Uterus (tissue), 4 donors: ENCODE measurements around the gene ROCK2. TPM values are rescaled to one million over a fixed set of nuclear protein-coding genes. Genes with fewer than 3 reads are reported as not detected.

ENCODE experiments used
- DNase-seq, 2 donors: peaks; one replicate each; pipeline ENCODE4 v3.0.0-alpha.2; 2019 to 2020
- H3K27ac ChIP-seq, 2 donors: fragments of 200-600 bp; sonication (generic); 1 replicate in 1 of 2; 2 replicates in 1 of 2; pipeline ENCODE4 v1.5.1; 2016 to 2018
- H3K27me3 ChIP-seq, 2 donors: fragments of 200-600 bp; sonication (generic); one replicate each; pipeline ENCODE4 v1.5.1; 2018 to 2019; ENCODE audit warnings: control low read depth in 1 of 2
- H3K36me3 ChIP-seq, 2 donors: fragments of 200-600 bp; sonication (generic); one replicate each; pipeline ENCODE4 v1.5.1; 2019; ENCODE audit warnings: control low read depth in 1 of 2
- H3K4me1 ChIP-seq, 2 donors: fragments of 200-600 bp; sonication (generic); one replicate each; pipeline ENCODE4 v1.5.1; 2018 to 2019; ENCODE audit warnings: control low read depth in 1 of 2
- H3K4me3 ChIP-seq, 2 donors: fragments of 200-600 bp; sonication (generic); 1 replicate in 1 of 2; 2 replicates in 1 of 2; pipeline ENCODE4 v1.5.1; 2018 to 2019; ENCODE audit warnings: mild to moderate bottlenecking in 1 of 2
- H3K9me3 ChIP-seq, 2 donors: fragments of 200-600 bp; sonication (generic); one replicate each; pipeline ENCODE4 v1.5.1; 2019; ENCODE audit warnings: control low read depth in 1 of 2
- POLR2A ChIP-seq, 2 donors: fragments of 450-650 bp; IDR thresholded peaks; one replicate each; pipeline ENCODE4 v1.6.1; 2016; ENCODE audit warnings: antibody characterized with exemption in 2 of 2, mild to moderate bottlenecking in 1 of 2, moderate library complexity in 1 of 2
- intact Hi-C: fragments of 100-400 bp; cut with DNase I; formaldehyde crosslinking; loops from one replicate; pipeline ENCODE4 v1.15.1; 2023; ENCODE audit warnings: low total_unique reads
- total RNA-seq, 4 donors: library from RNA; depleted of rRNA in 3 of 4; stranded (reverse); fragments of >200 nt in 3 of 4; gene quantifications; one replicate each; pipeline versions ENCODE4 v1.1.0 to v1.2.4, GENCODE V29; 2014 to 2023
- TF ChIP-seq, protein P1 (sequence below), 4 experiments: fragments of 200-600 bp in 2 of 4; fragments of 450-650 bp in 2 of 4; sonication (generic) in 2 of 4; IDR thresholded peaks; one replicate each; pipeline ENCODE4 v1.5.1; 2016 to 2019; ENCODE audit warnings: antibody characterized with exemption in 4 of 4, mild to moderate bottlenecking in 2 of 4, moderate library complexity in 1 of 4
- donor health status: DM: yes; HTN: yes; CAD: no.

ROCK2 gene
- total RNA-seq, 4 donors from 2014 or later, result 78.5 to 143 (median 122) TPM

DNA sequence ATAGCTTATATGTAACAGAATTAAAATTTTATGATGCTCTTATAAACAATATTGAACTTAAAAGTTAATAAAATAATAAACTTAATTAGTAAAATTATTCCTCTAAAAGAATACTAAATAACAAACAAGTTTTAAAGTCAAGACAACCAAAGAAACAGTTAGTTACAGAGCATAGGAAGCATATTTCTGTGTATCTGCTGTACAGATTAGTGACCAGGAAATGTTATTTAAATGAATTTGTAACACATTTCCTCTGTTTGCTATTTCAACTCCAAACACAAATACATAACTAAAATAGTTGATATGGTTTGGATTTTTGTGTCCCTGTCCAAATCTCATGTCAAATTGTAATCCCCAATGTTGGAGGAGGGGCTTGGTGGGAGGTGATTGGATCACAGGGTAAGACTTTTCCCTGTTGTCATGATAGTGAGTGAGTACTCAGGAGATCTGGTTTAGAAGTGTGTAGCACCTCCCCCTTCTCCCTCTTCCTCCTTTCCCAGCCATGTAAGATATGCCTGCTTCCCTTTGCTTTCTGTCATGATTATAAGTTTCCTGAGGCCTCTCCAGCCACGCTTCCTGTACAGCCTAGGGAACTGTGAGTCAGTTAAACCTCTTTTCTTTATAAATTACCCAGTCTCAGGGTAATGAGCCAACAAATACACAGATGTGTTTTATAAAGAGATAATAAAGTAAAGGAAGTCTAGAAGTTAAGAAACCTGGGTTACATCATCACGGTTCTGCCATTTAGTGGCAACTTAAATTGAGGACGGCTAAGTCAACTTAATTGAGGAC, 51.8 kb downstream of the ROCK2 start:
- Histone ChIP-seq H3K4me1 (peaks cover 0 to 8% of the 10 kb centered on the region in 2 donors), H3K27me3 (no peaks in the 10 kb centered on the region), H3K36me3 (no peaks in the 10 kb centered on the region), H3K9me3 (no peaks in the 10 kb centered on the region), H3K4me3 (no peak overlapping the region), H3K27ac (peak overlapping the region in 1 of 2 donors; percentile 8)
- no peak for TF ChIP-seq POLR2A (IDR thresholded peaks at IDR 0.05)
- TF ChIP-seq, protein P1, sequence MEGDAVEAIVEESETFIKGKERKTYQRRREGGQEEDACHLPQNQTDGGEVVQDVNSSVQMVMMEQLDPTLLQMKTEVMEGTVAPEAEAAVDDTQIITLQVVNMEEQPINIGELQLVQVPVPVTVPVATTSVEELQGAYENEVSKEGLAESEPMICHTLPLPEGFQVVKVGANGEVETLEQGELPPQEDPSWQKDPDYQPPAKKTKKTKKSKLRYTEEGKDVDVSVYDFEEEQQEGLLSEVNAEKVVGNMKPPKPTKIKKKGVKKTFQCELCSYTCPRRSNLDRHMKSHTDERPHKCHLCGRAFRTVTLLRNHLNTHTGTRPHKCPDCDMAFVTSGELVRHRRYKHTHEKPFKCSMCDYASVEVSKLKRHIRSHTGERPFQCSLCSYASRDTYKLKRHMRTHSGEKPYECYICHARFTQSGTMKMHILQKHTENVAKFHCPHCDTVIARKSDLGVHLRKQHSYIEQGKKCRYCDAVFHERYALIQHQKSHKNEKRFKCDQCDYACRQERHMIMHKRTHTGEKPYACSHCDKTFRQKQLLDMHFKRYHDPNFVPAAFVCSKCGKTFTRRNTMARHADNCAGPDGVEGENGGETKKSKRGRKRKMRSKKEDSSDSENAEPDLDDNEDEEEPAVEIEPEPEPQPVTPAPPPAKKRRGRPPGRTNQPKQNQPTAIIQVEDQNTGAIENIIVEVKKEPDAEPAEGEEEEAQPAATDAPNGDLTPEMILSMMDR (IDR thresholded peaks at IDR 0.05), result no peak
- no peak for DNase-seq
- intact Hi-C loops, result no loop called here

DNA sequence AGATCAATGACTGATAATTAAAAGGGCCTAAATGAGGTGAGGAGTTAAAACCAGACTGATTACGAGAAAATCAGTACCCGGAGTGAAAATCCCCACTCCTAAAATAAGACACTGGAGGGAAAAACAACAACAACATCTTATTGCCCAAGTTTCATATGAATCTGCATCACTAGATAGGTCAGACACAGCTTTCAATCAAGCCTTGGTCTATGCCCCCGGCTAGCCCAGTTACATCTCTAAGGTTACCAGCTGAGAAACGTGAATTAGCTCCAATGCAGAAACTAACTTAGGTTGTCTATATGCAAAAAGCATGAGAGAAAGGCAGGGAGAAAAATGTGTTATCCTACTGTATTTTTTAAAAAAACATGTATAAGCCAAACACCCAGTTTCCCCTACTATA, 53.7 kb downstream of the ROCK2 start:
- H3K27me3 ChIP-seq, result no peaks in the 10 kb centered on the region
- TF ChIP-seq, protein P1 (IDR thresholded peaks at IDR 0.05), result no peak
- no peak for TF ChIP-seq POLR2A (IDR thresholded peaks at IDR 0.05)
- no peaks in the 10 kb centered on the region for H3K4me1 ChIP-seq

DNA sequence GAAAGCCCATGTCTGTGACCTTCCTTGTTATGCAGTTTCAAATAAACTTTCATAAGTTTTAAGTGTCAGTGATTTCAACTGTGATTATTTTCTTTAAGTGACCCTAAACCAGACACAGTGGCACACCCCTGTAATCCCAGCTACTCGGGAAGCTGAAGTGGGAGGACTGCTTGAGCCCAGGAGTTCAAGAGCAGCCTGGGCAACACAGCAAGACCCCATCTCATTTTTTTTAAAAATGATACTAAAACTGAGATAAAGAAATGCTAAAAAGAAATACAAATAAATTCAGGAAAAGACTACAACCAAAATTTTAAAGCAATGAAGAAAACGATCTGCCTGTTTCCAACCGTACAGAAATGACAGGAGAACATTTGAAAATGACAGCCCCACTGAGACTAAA, 54.2 kb downstream of the ROCK2 start:
- Histone ChIP-seq H3K4me1 (no peaks in the 10 kb centered on the region), H3K27ac (no peak overlapping the region), H3K27me3 (no peaks in the 10 kb centered on the region), H3K36me3 (no peaks in the 10 kb centered on the region), H3K4me3 (no peak overlapping the region), H3K9me3 (no peaks in the 10 kb centered on the region)
- no peak for DNase-seq
- no peak for TF ChIP-seq POLR2A (IDR thresholded peaks at IDR 0.05)
- intact Hi-C loops, result no loop called here

More for the DNA sequence above, 53.7 kb downstream of the ROCK2 start:
- intact Hi-C loops, result no loop called here
- H3K9me3 ChIP-seq, result no peaks in the 10 kb centered on the region
- H3K4me3 ChIP-seq, result no peak overlapping the region
- H3K27ac ChIP-seq, result no peak overlapping the region
- no peak for DNase-seq
- H3K36me3 ChIP-seq, result no peaks in the 10 kb centered on the region

DNA sequence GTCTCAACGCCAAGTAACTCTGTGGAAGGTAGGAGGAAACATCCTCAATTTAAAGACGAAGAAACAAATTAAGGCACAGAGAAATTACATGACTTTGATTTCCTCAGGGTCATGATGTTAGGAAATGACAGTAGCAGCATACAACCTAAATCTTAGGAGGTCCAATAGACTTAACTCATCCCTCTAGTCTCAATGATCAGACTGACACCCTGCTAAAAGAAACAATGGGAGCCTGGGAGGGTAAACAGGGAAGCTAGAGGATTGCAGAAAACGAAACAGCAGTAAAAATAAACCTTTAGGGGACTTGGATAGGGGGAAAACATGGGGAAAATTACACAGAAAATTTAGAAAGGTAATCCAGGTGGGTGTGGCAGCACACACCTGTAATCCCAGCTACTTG, 56.0 kb downstream of the ROCK2 start:
- H3K27ac ChIP-seq, result no peak overlapping the region
- no peaks in the 10 kb centered on the region for H3K36me3 ChIP-seq
- H3K9me3 ChIP-seq, result no peaks in the 10 kb centered on the region
- no peak overlapping the region for H3K4me3 ChIP-seq
- intact Hi-C loops, result no loop called here
- TF ChIP-seq POLR2A (IDR thresholded peaks at IDR 0.05), result no peak
- TF ChIP-seq, protein P1 (IDR thresholded peaks at IDR 0.05), result no peak
- no peaks in the 10 kb centered on the region for H3K27me3 ChIP-seq
- DNase-seq, result no peak
- H3K4me1 ChIP-seq, result no peaks in the 10 kb centered on the region

DNA sequence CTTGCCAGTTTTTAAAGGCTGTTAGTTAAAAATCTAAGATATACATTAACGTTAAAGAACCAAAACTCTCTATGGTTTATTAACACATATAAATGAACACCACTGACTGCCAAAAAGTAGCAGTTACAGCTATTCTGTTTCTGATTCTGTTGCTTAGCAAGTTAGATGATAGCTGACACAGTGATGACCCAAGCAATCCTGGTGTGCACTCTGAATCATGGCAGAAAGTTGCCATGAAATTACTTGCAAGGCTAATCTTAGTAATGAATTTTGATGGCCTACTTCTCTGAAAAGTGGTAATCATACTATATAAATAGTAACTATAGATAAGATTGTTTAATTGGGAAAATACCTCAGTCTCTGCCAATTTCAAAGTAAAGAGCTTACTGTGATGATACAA, 57.7 kb downstream of the ROCK2 start:
- TF ChIP-seq, protein P1 (IDR thresholded peaks at IDR 0.05), result no peak
- no peak for TF ChIP-seq POLR2A (IDR thresholded peaks at IDR 0.05)
- intact Hi-C loops, result no loop called here

More for the DNA sequence above, 57.7 kb downstream of the ROCK2 start:
- Histone ChIP-seq H3K27me3 (no peaks in the 10 kb centered on the region), H3K27ac (no peak overlapping the region), H3K9me3 (no peaks in the 10 kb centered on the region), H3K4me1 (no peaks in the 10 kb centered on the region), H3K4me3 (no peak overlapping the region), H3K36me3 (no peaks in the 10 kb centered on the region)
- DNase-seq, result no peak
